ENCODE data around the gene NUDT5.

Gene NUDT5

DNA sequence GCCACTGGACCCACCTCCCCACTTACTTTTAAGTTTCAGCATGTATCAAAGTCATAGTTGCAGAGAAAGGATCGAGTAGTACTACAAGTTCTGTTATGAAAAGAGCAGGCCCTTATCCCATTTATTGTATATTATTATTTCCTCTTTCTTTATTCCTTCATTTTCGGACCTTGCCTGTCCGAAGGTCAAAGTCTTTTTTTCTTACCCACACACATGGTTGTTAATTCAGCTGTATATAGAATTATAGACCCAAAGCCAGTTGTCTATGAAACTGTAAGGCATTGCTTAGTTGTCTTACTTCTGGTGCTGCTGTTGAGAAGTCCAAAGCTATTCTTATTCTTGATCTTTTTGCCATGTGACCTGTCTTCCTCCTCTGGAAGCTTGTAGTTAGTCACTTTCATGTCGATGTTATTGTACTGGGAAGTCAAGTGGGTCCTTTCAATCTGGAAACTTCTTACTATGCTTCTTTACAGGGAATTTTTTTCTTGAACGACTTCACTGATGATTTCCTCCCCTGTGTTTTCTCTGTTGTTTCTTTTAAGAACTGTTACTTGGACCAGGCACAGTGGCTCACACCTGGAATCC, 8.3 kb downstream of the NUDT5 start:
- H3K27me3 ChIP-seq (ENCODE audit: insufficient read depth, low read length, poor library complexity, severe bottlenecking): no peaks in the 10 kb centered on the region
- no peak for TF ChIP-seq EZH2phosphoT487 (IDR thresholded peaks at IDR 0.05; ENCODE audit: borderline replicate concordance)
- TF ChIP-seq, protein P1, sequence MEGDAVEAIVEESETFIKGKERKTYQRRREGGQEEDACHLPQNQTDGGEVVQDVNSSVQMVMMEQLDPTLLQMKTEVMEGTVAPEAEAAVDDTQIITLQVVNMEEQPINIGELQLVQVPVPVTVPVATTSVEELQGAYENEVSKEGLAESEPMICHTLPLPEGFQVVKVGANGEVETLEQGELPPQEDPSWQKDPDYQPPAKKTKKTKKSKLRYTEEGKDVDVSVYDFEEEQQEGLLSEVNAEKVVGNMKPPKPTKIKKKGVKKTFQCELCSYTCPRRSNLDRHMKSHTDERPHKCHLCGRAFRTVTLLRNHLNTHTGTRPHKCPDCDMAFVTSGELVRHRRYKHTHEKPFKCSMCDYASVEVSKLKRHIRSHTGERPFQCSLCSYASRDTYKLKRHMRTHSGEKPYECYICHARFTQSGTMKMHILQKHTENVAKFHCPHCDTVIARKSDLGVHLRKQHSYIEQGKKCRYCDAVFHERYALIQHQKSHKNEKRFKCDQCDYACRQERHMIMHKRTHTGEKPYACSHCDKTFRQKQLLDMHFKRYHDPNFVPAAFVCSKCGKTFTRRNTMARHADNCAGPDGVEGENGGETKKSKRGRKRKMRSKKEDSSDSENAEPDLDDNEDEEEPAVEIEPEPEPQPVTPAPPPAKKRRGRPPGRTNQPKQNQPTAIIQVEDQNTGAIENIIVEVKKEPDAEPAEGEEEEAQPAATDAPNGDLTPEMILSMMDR (conservative IDR thresholded peaks at IDR 0.05; ENCODE audit: low read length): no peak
- H3K9me2 ChIP-seq (replicated peaks; ENCODE audit: low read depth, low read length): no peaks in the 10 kb centered on the region
- H3K4me2 ChIP-seq (ENCODE audit: low read depth, low read length, poor library complexity, severe bottlenecking): no peak overlapping the region
- no peak overlapping the region for H3K4me3 ChIP-seq (ENCODE audit: low read length, poor library complexity, severe bottlenecking)
- no peaks in the 10 kb centered on the region for H3K9me3 ChIP-seq (ENCODE audit: insufficient read depth, low read depth, low read length)
- H4K20me1 ChIP-seq (ENCODE audit: insufficient read depth, low read length, poor library complexity, severe bottlenecking): no peaks in the 10 kb centered on the region
- peaks cover 15% of the 10 kb centered on the region; the same call in 1 of the 2 replicates for H3K36me3 ChIP-seq (ENCODE audit: insufficient read depth, low read length)
- no peaks in the 10 kb centered on the region for H3F3A ChIP-seq (ENCODE audit: low read depth)
- H3K4me1 ChIP-seq (ENCODE audit: insufficient read depth, low read length, poor library complexity, severe bottlenecking): peaks cover 10% of the 10 kb centered on the region
- H3K9ac ChIP-seq (ENCODE audit: low read depth, low read length, poor library complexity, severe bottlenecking): no peak overlapping the region
- H2AFZ ChIP-seq (ENCODE audit: low read length): no peak overlapping the region
- H3K79me2 ChIP-seq (ENCODE audit: insufficient read depth, low read length): peaks cover 36% of the 10 kb centered on the region

DNA sequence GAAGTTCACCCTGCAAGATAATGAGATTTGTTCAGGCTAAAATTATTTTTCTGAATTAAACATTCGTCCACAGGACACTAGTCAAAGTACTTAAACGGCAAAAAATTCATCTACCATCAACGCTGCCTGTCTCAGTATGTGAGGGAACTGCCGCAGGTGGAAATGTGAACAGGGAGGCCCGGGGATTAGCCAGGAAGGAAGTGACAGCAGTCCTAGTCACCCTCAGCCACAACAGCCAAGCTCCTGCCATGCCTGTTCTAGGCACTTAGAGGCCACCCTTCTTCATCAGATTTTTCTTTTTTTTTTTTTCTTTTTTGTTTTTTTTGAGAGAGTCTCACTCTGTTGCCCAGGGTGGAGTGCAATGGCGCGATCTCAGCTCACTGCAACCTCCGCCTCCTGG, 9.4 kb downstream of the NUDT5 start:
- no peaks in the 10 kb centered on the region for H3K9me2 ChIP-seq (replicated peaks; ENCODE audit: low read depth, low read length)
- no peaks in the 10 kb centered on the region for H4K20me1 ChIP-seq (ENCODE audit: insufficient read depth, low read length, poor library complexity, severe bottlenecking)
- peak overlapping the region; percentile 30 for H3K4me3 ChIP-seq (ENCODE audit: low read length, poor library complexity, severe bottlenecking)
- H3K9me3 ChIP-seq (ENCODE audit: insufficient read depth, low read depth, low read length): no peaks in the 10 kb centered on the region
- H3K27me3 ChIP-seq (ENCODE audit: insufficient read depth, low read length, poor library complexity, severe bottlenecking): no peaks in the 10 kb centered on the region
- peak overlapping the region; percentile 45 for H3K4me2 ChIP-seq (ENCODE audit: low read depth, low read length, poor library complexity, severe bottlenecking)
- H2AFZ ChIP-seq (ENCODE audit: low read length): no peak overlapping the region
- peaks cover 27% of the 10 kb centered on the region for H3K79me2 ChIP-seq (ENCODE audit: insufficient read depth, low read length)
- H3K9ac ChIP-seq (ENCODE audit: low read depth, low read length, poor library complexity, severe bottlenecking): no peak overlapping the region
- H3K36me3 ChIP-seq (ENCODE audit: insufficient read depth, low read length): peaks cover 15% of the 10 kb centered on the region; the same call in 1 of the 2 replicates
- TF ChIP-seq, protein P1 (conservative IDR thresholded peaks at IDR 0.05; ENCODE audit: low read length): no peak
- no peak for TF ChIP-seq EZH2phosphoT487 (IDR thresholded peaks at IDR 0.05; ENCODE audit: borderline replicate concordance)
- H3K4me1 ChIP-seq (ENCODE audit: insufficient read depth, low read length, poor library complexity, severe bottlenecking): peaks cover 8% of the 10 kb centered on the region
- no peaks in the 10 kb centered on the region for H3F3A ChIP-seq (ENCODE audit: low read depth)

DNA sequence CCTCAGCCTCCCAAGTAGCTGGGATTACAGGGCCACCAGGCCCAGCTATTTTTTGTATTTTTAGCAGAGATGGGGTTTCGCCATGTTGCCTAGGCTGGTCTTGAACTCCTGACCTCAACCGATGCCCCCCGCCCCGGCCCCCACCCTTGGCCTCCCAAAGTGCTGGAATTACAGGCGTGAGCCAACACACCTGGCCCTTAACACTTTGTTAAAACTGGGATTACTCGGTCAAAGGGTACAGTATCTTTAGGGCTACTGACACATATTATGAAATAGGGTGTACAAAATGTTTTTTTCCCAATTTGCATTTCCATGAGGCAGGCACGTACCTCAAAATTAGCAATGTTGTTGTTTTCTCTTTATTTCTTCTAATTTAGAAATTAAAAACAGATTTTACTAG, 11.5 kb downstream of the NUDT5 start:
- H3K9me2 ChIP-seq (replicated peaks; ENCODE audit: low read depth, low read length): no peaks in the 10 kb centered on the region
- peaks cover 19% of the 10 kb centered on the region; the same call in 1 of the 2 replicates for H3K36me3 ChIP-seq (ENCODE audit: insufficient read depth, low read length)
- no peak overlapping the region for H3K4me2 ChIP-seq (ENCODE audit: low read depth, low read length, poor library complexity, severe bottlenecking)
- H3K79me2 ChIP-seq (ENCODE audit: insufficient read depth, low read length): peaks cover 14% of the 10 kb centered on the region
- no peaks in the 10 kb centered on the region for H3K9me3 ChIP-seq (ENCODE audit: insufficient read depth, low read depth, low read length)
- H4K20me1 ChIP-seq (ENCODE audit: insufficient read depth, low read length, poor library complexity, severe bottlenecking): no peaks in the 10 kb centered on the region
- H3K9ac ChIP-seq (ENCODE audit: low read depth, low read length, poor library complexity, severe bottlenecking): no peak overlapping the region
- TF ChIP-seq, protein P1 (conservative IDR thresholded peaks at IDR 0.05; ENCODE audit: low read length): no peak
- TF ChIP-seq EZH2phosphoT487 (IDR thresholded peaks at IDR 0.05; ENCODE audit: borderline replicate concordance): no peak
- H2AFZ ChIP-seq (ENCODE audit: low read length): no peak overlapping the region
- peaks cover 19% of the 10 kb centered on the region for H3K4me1 ChIP-seq (ENCODE audit: insufficient read depth, low read length, poor library complexity, severe bottlenecking)
- peaks cover 4% of the 10 kb centered on the region; the same call in 1 of the 2 replicates for H3F3A ChIP-seq (ENCODE audit: low read depth)
- H3K4me3 ChIP-seq (ENCODE audit: low read length, poor library complexity, severe bottlenecking): no peak overlapping the region
- H3K27me3 ChIP-seq (ENCODE audit: insufficient read depth, low read length, poor library complexity, severe bottlenecking): no peaks in the 10 kb centered on the region
